ENCODE measurements around the gene PLEKHO2.

DNA sequence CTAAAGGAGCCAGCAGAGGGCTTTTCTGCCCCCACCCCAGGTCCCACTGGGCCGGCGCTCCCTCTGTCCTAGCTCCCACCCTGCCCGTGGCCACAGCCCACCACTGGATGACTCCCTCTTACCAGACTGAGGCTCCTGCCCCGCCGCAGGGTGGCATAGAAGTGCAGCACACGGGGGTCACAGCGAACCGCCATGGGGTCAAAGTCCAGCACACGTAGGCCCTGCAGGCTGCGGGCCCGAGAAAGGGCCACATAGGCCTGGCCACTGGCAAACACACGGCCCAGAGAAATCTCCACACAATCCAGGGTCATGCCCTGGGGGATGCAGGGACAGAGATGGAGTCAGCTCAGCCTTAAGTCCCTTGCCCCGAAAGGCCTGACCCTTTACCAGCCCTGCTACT, 25.3 kb upstream of the PLEKHO2 start:
- TF ChIP-seq EZH2 (IDR thresholded peaks at IDR 0.05; ENCODE audit: low read depth), result no peak
- TF ChIP-seq, protein P1, sequence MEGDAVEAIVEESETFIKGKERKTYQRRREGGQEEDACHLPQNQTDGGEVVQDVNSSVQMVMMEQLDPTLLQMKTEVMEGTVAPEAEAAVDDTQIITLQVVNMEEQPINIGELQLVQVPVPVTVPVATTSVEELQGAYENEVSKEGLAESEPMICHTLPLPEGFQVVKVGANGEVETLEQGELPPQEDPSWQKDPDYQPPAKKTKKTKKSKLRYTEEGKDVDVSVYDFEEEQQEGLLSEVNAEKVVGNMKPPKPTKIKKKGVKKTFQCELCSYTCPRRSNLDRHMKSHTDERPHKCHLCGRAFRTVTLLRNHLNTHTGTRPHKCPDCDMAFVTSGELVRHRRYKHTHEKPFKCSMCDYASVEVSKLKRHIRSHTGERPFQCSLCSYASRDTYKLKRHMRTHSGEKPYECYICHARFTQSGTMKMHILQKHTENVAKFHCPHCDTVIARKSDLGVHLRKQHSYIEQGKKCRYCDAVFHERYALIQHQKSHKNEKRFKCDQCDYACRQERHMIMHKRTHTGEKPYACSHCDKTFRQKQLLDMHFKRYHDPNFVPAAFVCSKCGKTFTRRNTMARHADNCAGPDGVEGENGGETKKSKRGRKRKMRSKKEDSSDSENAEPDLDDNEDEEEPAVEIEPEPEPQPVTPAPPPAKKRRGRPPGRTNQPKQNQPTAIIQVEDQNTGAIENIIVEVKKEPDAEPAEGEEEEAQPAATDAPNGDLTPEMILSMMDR (conservative IDR thresholded peaks at IDR 0.05), result no peak

All from PC-9 (cell line).